ENCODE measurements around the gene CHKB.

DNA sequence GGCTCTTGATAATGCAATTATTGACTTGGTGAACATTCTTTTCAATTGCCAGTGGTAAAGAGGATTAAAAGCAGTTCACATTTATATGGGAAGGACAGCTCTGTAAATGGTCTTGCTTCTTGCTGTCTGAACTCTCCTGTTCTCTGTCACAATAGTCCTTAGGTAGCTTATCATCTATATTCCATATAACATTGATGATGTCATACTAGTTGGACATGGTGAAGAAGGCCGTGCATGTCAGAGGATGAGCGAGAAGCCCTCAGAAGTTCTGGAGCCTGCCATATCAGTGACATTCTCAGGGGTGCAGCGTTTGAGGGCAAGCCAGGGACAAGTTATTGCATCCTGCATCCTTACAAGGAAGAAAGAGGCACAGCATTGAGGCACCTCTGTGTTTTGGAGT, 2.6 kb upstream of the CHKB start:
- TF ChIP-seq, protein P1, sequence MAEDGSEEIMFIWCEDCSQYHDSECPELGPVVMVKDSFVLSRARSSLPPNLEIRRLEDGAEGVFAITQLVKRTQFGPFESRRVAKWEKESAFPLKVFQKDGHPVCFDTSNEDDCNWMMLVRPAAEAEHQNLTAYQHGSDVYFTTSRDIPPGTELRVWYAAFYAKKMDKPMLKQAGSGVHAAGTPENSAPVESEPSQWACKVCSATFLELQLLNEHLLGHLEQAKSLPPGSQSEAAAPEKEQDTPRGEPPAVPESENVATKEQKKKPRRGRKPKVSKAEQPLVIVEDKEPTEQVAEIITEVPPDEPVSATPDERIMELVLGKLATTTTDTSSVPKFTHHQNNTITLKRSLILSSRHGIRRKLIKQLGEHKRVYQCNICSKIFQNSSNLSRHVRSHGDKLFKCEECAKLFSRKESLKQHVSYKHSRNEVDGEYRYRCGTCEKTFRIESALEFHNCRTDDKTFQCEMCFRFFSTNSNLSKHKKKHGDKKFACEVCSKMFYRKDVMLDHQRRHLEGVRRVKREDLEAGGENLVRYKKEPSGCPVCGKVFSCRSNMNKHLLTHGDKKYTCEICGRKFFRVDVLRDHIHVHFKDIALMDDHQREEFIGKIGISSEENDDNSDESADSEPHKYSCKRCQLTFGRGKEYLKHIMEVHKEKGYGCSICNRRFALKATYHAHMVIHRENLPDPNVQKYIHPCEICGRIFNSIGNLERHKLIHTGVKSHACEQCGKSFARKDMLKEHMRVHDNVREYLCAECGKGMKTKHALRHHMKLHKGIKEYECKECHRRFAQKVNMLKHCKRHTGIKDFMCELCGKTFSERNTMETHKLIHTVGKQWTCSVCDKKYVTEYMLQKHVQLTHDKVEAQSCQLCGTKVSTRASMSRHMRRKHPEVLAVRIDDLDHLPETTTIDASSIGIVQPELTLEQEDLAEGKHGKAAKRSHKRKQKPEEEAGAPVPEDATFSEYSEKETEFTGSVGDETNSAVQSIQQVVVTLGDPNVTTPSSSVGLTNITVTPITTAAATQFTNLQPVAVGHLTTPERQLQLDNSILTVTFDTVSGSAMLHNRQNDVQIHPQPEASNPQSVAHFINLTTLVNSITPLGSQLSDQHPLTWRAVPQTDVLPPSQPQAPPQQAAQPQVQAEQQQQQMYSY (CRISPR knock-in tag; IDR thresholded peaks at IDR 0.05) = no peak
- no peak for TF ChIP-seq RCOR1 (conservative IDR thresholded peaks at IDR 0.05; ENCODE audit: low read depth, low read length)
- no peak for TF ChIP-seq EP300 (IDR thresholded peaks at IDR 0.05; ENCODE audit: borderline replicate concordance in 1 of 2, control insufficient read depth in 1 of 2, low read depth in 2 of 2, low read length in 2 of 2)
- no peak for TF ChIP-seq POLR2AphosphoS5 (IDR thresholded peaks at IDR 0.05; ENCODE audit: low read length)
- no peak for TF ChIP-seq POLR2A (IDR thresholded peaks at IDR 0.05; ENCODE audit: low read depth, low read length)
- no peak for TF ChIP-seq SREBF1 (IDR thresholded peaks at IDR 0.05; ENCODE audit: low read length)

Measured in GM12878 (cell line).